Measurements from ENCODE around the gene XG.

The XG gene

GRCh38 chrX:2812161-2812907 lies 60.5 kb downstream of the XG start:
- peak in 1 of 3 experiments; percentile 7 for DNase-seq (ENCODE audit: low read depth in 2 of 3, low spot score in 2 of 3)

- no peak for DNase-seq (ENCODE audit: low read depth in 2 of 3, low spot score in 2 of 3)
These were observed 65.2 kb downstream of the XG start for GRCh38 chrX:2817036-2817435.

GRCh38 chrX:2819345-2820135 lies 67.7 kb downstream of the XG start:
- no peak for DNase-seq (ENCODE audit: low read depth in 2 of 3, low spot score in 2 of 3)

- no peak for DNase-seq (ENCODE audit: low read depth in 2 of 3, low spot score in 2 of 3)
These were observed 68.4 kb downstream of the XG start for GRCh38 chrX:2820136-2820771.

GRCh38 chrX:2823795-2824386 lies 72.1 kb downstream of the XG start:
- DNase-seq (ENCODE audit: low read depth in 2 of 3, low spot score in 2 of 3): no peak

- DNase-seq (ENCODE audit: low read depth in 2 of 3, low spot score in 2 of 3): no peak
These were observed 73.0 kb downstream of the XG start for GRCh38 chrX:2824886-2825285.

- DNase-seq (ENCODE audit: low read depth in 2 of 3, low spot score in 2 of 3): no peak
These were observed 76.6 kb downstream of the XG start, which contains the start of gene GYG2 for GRCh38 chrX:2828344-2828958. Gene GYG2, plus strand, starts transcription at chrX:2828930. Its CDS starts 1,259 bp downstream, at chrX:2830189.

GRCh38 chrX:2828959-2829411 lies 77.1 kb downstream of the XG start:
- DNase-seq (ENCODE audit: low read depth in 2 of 3, low spot score in 2 of 3): no peak

- DNase-seq (ENCODE audit: low read depth in 2 of 3, low spot score in 2 of 3): no peak
These were observed 77.8 kb downstream of the XG start for GRCh38 chrX:2829469-2830246.

GRCh38 chrX:2831471-2832228 lies 79.8 kb downstream of the XG start:
- no peak for DNase-seq (ENCODE audit: low read depth in 2 of 3, low spot score in 2 of 3)

- DNase-seq (ENCODE audit: low read depth in 2 of 3, low spot score in 2 of 3): no peak
These were observed 86.1 kb downstream of the XG start for GRCh38 chrX:2837961-2838360.

- no peak for DNase-seq (ENCODE audit: low read depth in 2 of 3, low spot score in 2 of 3)
These were observed 89.1 kb downstream of the XG start for GRCh38 chrX:2840961-2841360.

GRCh38 chrX:2841537-2841936 lies 89.7 kb downstream of the XG start:
- no peak for DNase-seq (ENCODE audit: low read depth in 2 of 3, low spot score in 2 of 3)

GRCh38 chrX:2846992-2847391 lies 95.2 kb downstream of the XG start:
- DNase-seq (ENCODE audit: low read depth in 2 of 3, low spot score in 2 of 3): no peak

- no peak for DNase-seq (ENCODE audit: low read depth in 2 of 3, low spot score in 2 of 3)
These were observed 97.0 kb downstream of the XG start for GRCh38 chrX:2848871-2849301.

GRCh38 chrX:2854918-2855317 lies 103.1 kb downstream of the XG start:
- DNase-seq (ENCODE audit: low read depth in 2 of 3, low spot score in 2 of 3): no peak

- DNase-seq (ENCODE audit: low read depth in 2 of 3, low spot score in 2 of 3): no peak
These were observed 103.9 kb downstream of the XG start for GRCh38 chrX:2855761-2856160.

- DNase-seq (ENCODE audit: low read depth in 2 of 3, low spot score in 2 of 3): no peak
These were observed 105.7 kb downstream of the XG start for GRCh38 chrX:2857566-2857965.

GRCh38 chrX:2859197-2859797 lies 107.5 kb downstream of the XG start:
- no peak for DNase-seq (ENCODE audit: low read depth in 2 of 3, low spot score in 2 of 3)
